Left forelimb (tissue), 1 donor: ENCODE data around the gene USP36.
"Not testable (repeated sequence)": the region's sequence is repeated elsewhere in the genome, so short reads cannot be mapped to it uniquely, and the experiment has no call there.

Experiments used
- DNase-seq: peaks from one replicate; pipeline ENCODE4 v3.0.0-alpha.2; 2018; ENCODE audit warnings: low spot score

The USP36 gene

GRCh38 chr17:78790552-78790951 is 50.1 kb downstream of the USP36 start:
- DNase-seq, result no peak

- DNase-seq, result no peak
Observed at GRCh38 chr17:78789663-78790181, 50.9 kb downstream of the USP36 start.

DNA sequence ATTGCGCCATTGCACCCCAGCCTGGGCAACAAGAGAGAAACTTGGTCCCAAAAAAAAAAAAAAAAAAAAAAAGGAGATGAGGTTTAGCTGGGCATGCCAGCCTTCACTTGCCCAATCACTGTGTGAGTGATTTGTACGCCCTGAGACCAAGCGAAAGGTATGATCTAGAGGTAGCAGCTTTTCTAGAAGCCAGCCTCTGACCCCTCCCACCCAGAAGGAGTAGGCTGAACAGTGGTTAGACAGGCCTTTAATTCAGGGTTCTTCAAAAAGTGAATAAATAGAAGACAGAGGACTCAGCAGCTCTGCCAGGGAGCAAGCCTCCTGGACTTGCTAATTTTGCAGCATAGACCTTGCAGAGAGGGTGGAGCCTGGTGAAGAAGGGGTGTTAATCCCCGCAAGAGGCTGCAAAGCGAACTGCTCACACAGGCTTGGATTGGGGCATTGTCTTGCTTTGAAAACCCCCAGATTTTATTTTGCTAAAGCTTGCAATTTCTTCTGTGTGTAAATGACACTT is 51.4 kb downstream of the USP36 start:
- no peak for DNase-seq

DNA sequence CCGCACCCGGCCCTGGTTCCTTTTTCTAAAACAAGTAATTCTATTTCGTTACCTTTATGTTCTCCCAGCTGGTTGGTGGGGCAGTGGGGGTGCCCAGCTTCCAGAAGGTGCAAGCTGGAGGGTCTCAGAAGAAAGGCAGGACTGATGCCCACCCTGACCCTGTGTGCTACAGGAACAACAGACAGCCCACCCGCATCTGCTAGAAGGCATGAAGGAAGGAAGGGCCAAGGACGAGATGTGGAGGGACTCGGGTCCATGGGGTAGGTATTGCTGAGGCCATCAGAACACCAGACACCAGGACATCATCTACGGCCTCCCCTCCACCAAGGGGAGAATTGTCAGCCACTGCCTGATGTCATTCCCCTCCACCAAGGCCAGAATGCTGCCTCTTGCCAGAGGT is 52.2 kb downstream of the USP36 start:
- no peak for DNase-seq

DNA sequence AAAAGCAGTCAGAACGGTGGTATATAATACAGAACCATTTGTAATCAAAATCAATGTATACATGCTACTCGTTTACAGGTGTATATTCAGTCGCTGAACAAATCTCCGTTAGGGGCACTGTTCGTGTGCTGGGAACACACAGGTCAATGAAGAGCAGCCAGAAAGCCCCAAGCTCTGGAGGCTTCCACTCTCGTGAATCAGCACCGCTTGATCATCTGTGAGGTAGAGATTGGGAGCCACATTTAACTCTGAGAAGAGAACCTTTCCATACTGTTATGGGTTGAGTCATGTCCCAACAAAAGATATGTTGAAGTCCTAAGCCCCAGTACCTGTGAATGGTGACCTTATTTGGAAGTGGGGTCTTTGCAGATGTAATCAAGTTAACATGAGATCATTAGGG is 53.2 kb downstream of the USP36 start:
- DNase-seq, result no peak

- DNase-seq, result no peak
Observed at GRCh38 chr17:78785663-78786057, 55.0 kb downstream of the USP36 start.

GRCh38 chr17:78785011-78785662 is 55.5 kb downstream of the USP36 start:
- no peak for DNase-seq

- DNase-seq, result no peak
Observed at GRCh38 chr17:78784352-78784751, 56.3 kb downstream of the USP36 start.

GRCh38 chr17:78783711-78784324 is 56.8 kb downstream of the USP36 start:
- DNase-seq, result no peak

GRCh38 chr17:78781893-78782304 is 58.7 kb downstream of the USP36 start, which contains the start of gene CYTH1:
TSS of gene CYTH1 (minus strand) at chr17:78782273. CDS start at chr17:78782223, 50 bp downstream.
- DNase-seq, result no peak

GRCh38 chr17:78781104-78781892 is 59.3 kb downstream of the USP36 start:
- peak; percentile 75 for DNase-seq

DNA sequence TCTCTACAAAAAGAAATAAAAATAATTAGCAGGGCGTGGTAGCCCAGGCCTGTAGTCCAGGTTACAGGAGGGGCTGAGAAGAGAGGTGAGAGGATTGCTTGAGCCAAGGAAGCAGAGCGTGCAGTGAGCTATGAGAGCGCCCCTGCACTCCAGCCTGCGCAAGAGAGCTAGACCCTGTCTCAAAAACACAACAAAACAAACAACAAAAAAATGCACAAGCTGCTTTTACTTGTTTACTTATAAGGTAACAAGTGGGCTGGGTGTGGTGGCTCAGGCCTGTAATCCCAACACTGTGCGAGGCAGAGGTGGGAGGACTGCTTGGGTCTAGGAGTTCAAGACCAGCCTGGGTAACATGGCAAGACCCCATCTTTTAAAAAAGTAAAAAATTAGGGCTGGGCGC is 60.3 kb downstream of the USP36 start:
- no peak for DNase-seq

DNA sequence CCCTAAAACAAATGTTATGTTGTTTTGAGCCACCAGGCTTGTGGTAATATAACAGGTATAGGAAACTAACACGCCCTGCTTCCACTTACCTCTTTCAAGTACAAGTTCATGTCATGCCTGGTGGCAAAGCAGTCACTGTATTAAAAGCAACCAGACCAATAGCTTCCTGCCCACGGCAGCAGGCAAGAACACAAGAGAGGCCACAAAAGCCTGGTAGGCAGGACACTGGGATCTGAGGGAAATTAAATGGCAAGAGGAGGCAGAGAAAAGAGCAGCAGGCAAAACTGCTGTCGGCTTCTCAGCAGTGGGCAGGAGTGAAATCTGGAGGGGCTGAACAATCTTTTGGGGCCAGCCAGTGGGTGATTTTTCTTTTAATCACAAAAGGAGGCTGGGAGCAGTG is 60.8 kb downstream of the USP36 start:
- no peak for DNase-seq

- DNase-seq, result not testable (repeated sequence)
Observed at GRCh38 chr17:78779286-78779651, 61.3 kb downstream of the USP36 start.

- DNase-seq, result no peak
Observed at GRCh38 chr17:78777881-78778280, 62.7 kb downstream of the USP36 start.

DNA sequence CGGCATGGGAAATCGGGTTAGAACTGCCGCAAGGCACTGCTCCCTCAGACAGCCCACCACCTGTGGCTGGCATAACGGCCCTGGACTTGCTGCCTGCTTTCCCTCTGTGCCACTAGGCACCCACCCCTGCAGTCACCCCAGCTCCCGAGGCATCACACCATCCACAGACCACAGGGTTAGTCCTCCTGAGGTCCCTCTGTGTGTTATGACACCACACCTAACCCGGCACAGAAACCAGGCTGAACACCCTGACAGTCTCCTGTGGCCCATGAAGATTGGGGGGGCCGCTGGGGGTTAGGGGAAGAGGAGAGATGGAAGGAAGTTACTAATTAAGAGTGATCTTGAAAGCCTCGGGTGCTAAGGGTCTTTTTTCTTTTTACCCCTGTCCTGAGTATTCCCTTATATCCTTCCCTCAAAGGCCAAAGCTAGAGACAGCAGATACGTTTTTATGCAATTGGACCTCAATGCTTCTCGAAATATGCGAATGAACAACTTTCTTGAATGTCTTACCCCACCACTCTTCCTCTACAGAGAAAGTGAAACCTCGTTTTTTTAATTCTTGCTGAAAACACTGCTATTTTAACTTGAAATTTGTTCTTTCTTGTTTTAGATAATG is 65.5 kb downstream of the USP36 start:
- DNase-seq, result no peak

GRCh38 chr17:78774453-78774852 is 66.2 kb downstream of the USP36 start:
- no peak for DNase-seq

DNA sequence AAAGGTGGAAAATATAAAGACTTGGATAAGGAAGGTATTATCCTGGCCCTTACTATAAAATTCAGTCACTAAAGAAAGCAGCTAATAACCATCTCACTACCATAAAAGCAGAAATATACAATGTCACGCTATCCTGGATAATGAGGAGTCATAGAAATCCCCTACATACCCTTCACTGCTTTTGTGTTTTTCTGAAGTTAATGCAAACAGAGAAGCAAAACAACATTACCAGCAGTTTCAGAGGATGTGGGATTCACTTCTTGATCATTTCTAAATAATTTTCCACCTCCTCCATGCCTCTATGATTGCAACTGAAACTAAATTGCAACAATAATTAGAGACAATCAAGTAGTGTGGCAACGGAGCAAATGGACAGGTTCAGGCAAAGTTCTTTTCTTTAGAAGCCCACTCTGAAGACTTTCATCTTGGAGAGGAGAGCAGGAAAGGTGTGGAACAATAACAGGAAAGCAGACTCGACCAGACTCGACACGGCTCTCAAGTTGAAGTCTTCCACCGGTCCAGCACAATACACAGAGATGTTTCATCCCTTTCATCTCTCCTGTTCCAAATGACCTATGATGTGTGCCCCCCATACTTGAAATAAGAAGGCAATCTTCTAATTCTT is 68.7 kb downstream of the USP36 start:
- no peak for DNase-seq

GRCh38 chr17:78769196-78769773 is 71.3 kb downstream of the USP36 start:
- no peak for DNase-seq

DNA sequence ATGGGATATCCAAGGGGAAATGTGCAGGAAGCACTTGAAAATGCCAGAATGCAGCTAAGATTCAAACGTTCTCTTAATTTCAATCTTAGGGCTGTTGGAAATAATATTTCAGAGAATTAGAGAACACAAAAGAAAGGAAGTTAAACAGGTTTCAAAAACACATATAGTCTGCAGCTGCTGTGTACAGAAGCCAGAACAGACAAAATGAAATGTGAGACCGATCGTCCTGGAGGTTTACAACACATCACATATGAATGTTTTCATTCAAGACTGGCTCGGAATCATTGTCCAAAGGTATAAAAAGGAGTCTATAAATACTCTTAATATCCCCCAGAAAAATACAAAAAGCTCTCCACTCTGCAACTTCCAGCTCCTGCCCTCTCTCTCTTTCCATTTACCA is 72.8 kb downstream of the USP36 start:
- DNase-seq, result no peak

DNA sequence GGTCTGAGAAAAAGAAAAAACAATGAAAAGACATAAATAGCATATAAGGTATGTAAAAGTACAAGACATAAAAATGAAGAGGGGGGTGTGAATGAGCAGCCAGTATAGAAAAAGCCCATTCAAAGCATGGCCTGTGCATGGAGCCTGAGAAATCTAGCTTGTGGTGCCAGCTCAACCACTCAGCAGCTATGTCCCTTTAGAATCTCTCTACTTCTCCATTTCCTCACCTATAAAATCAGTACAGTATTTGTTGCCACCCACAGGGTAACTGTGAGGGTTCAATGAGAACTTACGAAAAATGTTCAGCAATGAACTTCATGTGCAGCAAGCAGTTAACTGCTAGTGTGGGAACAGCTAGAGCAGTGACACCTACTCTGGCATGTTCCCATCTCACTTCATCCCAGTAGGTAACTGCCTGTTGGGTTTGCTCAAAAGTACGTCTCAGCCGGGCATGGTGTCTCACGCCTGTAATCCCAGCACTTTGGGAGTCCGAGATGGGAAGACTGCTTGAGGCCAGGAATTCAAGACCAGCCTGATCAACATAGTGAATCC is 73.8 kb downstream of the USP36 start:
- DNase-seq, result no peak
